HG03520 (cell line): ENCODE data around the gene ANTXR1.

Experiments
- ATAC-seq: cut with Tn5 transposase; IDR thresholded peaks from one replicate; pipeline ENCODE4 v1.9.1; 2021; ENCODE audit warnings: mild to moderate bottlenecking, moderate library complexity; ENCODE audit not compliant: unreplicated experiment

The ANTXR1 gene

GRCh38 chr2:69297216-69297615, 284.2 kb downstream of the ANTXR1 start:
- ATAC-seq, result no peak

- no peak for ATAC-seq
Measured at GRCh38 chr2:69298261-69298660, 285.3 kb downstream of the ANTXR1 start.

- no peak for ATAC-seq
Measured at GRCh38 chr2:69298862-69299261, 285.9 kb downstream of the ANTXR1 start.
